ENCODE data around the gene DSPP.

Gene DSPP

DNA sequence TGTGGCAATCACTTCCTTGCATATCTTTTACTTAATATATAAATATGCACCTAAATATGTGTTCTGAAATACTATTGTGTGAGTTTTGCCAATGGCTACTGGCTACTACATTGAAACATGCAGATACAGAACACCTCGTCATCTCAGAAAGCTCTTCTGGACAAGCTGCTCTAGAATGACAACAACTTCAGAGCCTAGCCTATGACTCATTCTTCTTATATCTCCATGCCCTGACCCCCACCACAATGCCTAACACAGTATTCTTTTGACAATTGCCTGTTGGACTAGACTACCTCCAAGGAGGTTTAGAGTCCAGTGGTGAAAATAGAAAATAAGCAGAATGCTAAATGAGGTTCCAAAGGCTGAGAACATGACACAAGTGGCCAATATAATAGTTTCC, 24.1 kb downstream of the DSPP start:
- no peak for DNase-seq

DNA sequence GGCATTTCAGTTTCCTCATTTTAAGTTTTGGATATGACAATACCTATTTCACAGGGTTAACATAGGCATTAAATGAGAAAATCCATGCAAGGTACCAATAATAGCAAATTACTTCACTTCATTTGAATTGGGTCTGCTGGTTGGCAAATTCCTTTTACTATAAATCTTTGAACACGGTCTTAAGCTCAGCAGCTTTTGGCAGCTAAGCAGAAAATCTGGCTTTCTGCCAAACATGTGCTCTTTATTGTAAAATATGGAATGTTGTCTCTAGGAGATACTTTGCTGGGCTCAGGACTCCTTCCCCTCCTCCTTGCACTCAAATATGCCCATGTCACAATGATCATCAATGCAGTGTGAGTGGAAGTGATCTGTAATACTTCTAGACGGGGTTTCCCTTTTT, 24.9 kb downstream of the DSPP start:
- no peak for DNase-seq

DNA sequence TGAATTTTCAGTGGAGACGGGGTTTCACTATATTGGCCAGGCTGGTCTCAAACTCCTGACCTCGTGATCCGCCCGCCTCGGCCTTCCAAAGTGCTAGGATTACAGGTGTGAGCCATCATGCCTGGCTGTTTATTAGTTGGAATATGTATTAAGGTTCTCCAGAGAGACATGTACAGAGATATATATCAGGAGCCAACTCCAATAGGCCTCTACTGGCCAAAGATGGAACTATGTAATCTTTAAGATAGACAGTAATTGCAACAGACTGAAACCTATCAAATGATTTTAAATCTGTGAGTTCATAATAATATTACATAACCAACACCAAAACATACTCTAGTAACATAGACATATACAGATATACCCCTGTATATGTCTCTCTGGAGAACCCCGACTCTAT, 36.0 kb downstream of the DSPP start:
- no peak for DNase-seq

DNA sequence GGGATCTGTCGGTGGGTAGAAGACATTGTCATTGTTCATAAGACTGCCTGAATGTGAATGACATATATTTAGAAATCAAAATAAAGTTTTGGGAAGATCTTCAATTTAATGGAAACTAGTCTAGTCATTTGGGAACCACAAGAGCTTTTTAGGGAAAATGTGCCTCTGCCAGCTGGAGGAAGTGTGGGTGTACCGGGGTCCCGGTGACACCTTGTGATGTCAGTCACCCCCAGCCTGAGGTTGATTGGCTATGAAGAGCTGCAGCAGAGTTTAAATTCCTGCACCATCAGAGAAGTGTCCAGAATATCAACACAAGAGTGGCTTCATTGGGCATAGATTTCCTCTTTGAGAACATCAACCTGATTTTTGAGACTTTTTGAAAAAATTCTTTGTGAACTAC, 41.7 kb downstream of the DSPP start, which contains the start of gene DMP1:
DMP1 (plus strand) TSS at position 301 of the 400 bp plus-strand sequence. CDS start 6,213 bp downstream, outside the sequence.
- DNase-seq: no peak

DNA sequence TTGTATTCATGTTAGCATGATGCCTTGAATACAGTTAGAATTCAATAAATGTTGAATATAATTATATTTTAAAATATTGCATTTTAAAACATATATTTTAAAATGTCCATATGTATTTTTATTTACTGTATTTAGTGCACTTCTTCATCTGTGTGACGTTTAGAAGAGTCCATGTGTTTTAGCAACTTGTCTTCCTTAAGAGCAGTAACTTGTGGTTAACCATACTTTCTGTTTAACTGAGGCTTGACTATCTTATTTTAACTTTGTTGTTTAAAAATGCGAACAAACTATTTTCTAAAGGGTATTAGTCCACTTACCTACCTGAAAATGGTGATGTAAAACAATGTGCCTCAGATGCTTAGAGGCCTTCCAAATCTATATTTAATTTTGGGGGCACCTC, 42.6 kb downstream of the DSPP start:
- no peak for DNase-seq

DNA sequence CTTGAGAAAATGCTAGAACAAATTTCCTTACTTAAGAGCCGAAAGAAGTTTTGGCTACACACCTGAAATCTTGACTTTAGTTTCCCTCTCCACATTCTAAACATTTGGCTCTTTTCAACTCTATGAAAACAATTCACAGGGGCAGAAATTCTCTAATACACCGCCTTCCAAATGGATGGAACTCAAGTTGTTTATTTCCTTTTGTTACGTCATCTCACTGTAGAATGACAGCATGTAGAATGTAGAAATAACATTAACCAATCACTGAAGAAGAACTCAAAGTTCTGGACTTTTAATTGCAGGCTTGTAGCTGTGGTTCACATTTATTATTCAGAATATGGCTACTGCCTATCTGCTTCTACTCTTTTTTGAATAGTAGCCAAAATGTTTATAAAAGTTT, 43.6 kb downstream of the DSPP start:
- DNase-seq: no peak

DNA sequence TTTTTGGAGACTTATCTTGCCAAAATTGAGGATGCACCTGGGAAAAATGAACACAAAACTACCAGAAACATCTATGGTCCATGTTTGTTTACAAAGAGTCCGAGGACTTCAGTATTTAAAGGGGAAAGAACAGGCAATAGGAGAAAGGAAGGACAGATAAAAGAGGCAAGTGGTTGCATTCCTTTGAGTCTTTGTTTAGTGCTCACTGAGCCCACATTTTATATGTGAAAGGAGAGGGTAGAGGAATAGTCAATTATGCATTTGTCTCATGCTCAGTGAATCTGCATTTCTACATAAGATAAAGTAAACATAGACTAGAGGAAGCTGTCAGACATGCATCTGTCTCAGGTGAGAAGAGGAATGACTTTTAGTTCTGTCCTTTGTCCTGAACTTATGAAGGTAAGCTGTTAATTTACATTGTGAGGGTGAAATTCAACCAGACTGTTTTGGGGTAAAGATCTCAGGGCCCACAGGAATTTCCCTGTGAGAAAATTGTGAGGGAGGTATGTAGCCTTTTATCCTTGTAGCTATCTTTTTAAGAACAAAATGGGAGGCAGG, 46.2 kb downstream of the DSPP start:
- DNase-seq: no peak

DNA sequence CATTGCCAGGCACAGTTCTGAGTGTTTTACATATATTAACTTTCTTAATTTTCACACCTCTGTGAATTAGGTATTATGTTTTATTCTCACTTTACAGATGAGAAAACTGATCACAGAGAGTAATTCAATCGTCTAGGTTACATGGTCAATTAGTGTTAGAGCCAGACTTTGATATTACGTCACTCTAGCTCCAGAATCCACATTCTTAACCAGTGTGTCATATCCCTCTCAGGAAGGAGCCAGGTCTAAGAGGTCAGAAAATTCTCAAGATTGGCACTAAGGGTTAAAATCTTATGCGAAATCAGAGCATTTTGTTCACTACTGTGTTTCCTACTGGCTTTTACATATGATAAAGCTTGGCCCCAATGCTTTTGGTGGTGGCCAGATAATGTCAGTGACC, 49.2 kb downstream of the DSPP start:
- no peak for DNase-seq

DNA sequence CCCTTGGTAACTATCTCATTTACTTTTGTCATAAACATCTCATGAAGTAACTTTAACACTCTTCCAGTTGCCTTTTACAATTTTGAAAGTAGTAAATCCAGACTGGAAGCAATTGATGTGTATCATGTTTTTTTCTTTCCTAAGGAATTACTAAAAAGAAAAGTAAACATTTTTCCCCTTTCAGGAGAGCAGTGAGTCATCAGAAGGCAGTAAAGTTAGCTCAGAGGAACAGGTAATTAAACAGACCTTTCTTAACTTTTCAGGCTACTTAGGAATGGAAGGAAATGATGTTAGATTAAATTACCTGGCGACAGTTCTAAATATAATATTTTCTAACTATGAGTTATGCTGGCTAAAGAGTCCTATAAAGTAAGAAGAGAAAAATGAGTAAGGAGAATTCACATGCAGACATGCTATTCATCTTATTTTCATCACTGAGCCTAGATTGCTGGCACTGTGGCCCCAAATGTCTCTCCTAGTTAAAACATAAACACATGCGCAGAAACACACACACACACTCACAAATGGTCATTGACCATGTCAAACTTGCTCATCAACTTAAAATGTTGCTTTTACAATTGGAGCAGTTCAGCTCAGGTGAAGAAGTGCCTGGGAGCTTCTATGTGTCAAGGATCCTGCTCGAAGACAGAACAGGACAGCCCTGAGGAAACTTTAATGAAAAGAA, 51.1 kb downstream of the DSPP start:
- DNase-seq: no peak

DNA sequence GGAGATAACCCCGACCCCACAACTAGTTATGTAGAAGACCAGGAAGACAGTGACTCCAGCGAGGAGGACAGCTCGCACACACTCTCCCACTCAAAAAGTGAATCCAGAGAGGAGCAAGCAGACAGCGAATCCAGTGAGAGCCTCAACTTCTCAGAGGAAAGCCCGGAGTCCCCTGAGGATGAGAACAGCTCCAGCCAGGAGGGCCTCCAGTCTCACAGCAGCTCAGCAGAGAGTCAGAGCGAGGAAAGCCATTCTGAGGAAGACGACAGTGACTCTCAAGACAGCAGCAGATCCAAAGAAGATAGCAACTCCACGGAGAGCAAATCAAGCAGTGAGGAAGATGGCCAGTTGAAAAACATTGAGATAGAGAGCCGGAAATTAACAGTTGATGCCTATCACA, 54.5 kb downstream of the DSPP start:
- no peak for DNase-seq

Data from 8988T (cell line).